ENCODE measurements around the gene RFX1. TPM values are rescaled to one million over a fixed set of nuclear protein-coding genes. Genes with fewer than 3 reads are reported as not detected.

The RFX1 gene
- total and polyA plus RNA-seq, 9 of the 15 experiments (the other 6 are each of a cell fraction or from before 2014, with no cell fraction given) = 0.14 to 19.3 (median 1.2) TPM

GRCh38 chr19:13969897-13970296 lies 36.2 kb downstream of the RFX1 start:
- peaks cover 72% of the 10 kb centered on the region for H3K36me3 ChIP-seq (ENCODE audit: control insufficient read depth, insufficient read depth, low read length)
- no peaks in the 10 kb centered on the region for H3K9me3 ChIP-seq (replicated peaks; ENCODE audit: control insufficient read depth, insufficient read depth, low read depth, low read length)
- 97% methylated on average over 12 of the region's 18 CpGs for WGBS (ENCODE audit: insufficient coverage, low coverage, missing lambda C conversion rate)
- H2AFZ ChIP-seq (ENCODE audit: low read depth, low read length) = no peak overlapping the region
- no peaks in the 10 kb centered on the region for H4K20me1 ChIP-seq (replicated peaks; ENCODE audit: control insufficient read depth, insufficient read depth, low read length)
- POLR2A ChIA-PET = interaction anchor here (0.6 kb wide), 1 partner anchor 91 kb away, joined by 3 read pairs; no protein-coding TSS in a partner anchor
- no peak overlapping the region for H3K4me2 ChIP-seq (ENCODE audit: insufficient read depth, low read length)
- intact Hi-C loops (cut with micrococcal nuclease) (no loop called here), in situ Hi-C loops (cut with MboI) (no loop called here)
- no peak for FAIRE-seq
- TF ChIP-seq, protein P1, sequence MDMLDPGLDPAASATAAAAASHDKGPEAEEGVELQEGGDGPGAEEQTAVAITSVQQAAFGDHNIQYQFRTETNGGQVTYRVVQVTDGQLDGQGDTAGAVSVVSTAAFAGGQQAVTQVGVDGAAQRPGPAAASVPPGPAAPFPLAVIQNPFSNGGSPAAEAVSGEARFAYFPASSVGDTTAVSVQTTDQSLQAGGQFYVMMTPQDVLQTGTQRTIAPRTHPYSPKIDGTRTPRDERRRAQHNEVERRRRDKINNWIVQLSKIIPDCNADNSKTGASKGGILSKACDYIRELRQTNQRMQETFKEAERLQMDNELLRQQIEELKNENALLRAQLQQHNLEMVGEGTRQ (CRISPR knock-in tag; IDR thresholded peaks at IDR 0.05) = no peak
- TF ChIP-seq STAT5A (IDR thresholded peaks at IDR 0.05; ENCODE audit: borderline replicate concordance, low read length) (no peak), CREB3 (tag; conservative IDR thresholded peaks at IDR 0.05; ENCODE audit: low read depth) (no peak), PML (IDR thresholded peaks at IDR 0.05; ENCODE audit: low read length) (no peak), ARHGAP35 (IDR thresholded peaks at IDR 0.05; ENCODE audit: partially characterized antibody) (no peak), SAFB (IDR thresholded peaks at IDR 0.05; ENCODE audit: borderline replicate concordance, low read depth, low read length) (no peak), FOXA1 (IDR thresholded peaks at IDR 0.05; ENCODE audit: borderline replicate concordance) (no peak), HINFP (tag; conservative IDR thresholded peaks at IDR 0.05; ENCODE audit: low read depth) (no peak), CHCHD3 (CRISPR knock-in tag; IDR thresholded peaks at IDR 0.05) (no peak), KDM2B (CRISPR knock-in tag; IDR thresholded peaks at IDR 0.05) (no peak), BRF1 (IDR thresholded peaks at IDR 0.05; ENCODE audit: borderline replicate concordance, extremely low read depth, insufficient read length) (no peak), CEBPB (tag; IDR thresholded peaks at IDR 0.05) (no peak), MAZ (CRISPR knock-in tag; conservative IDR thresholded peaks at IDR 0.05 in 1 of 2, IDR thresholded peaks at IDR 0.05 in 1 of 2) (no peak), ELK3 (CRISPR knock-in tag; IDR thresholded peaks at IDR 0.05) (no peak), ELF4 (CRISPR knock-in tag; IDR thresholded peaks at IDR 0.05) (no peak), TAF1 (IDR thresholded peaks at IDR 0.05; ENCODE audit: control insufficient read depth, extremely low read depth, insufficient read depth, low read length, severe bottlenecking) (no peak), MBD2 (IDR thresholded peaks at IDR 0.05; ENCODE audit: borderline replicate concordance, low read depth) (no peak)
- H3K9me1 ChIP-seq (ENCODE audit: control insufficient read depth, insufficient read depth, low read length) = no peaks in the 10 kb centered on the region
- no TSS peak for BruUV-seq (replicated peaks)
- H3K27ac ChIP-seq (ENCODE audit: extremely low read depth, low read depth, low read length) = no peak overlapping the region
- H3K79me2 ChIP-seq (ENCODE audit: control insufficient read depth, insufficient read depth, low read length) = no peaks in the 10 kb centered on the region
- H3K9ac ChIP-seq (ENCODE audit: insufficient read depth in 1 of 2, low read depth in 2 of 2, low read length in 2 of 2) = no peak overlapping the region; a peak in 1 of 4 replicates
- H3K4me3 ChIP-seq = no peak overlapping the region
- ATAC-seq = no peak
- CTCF ChIA-PET (ENCODE audit: low intra/inter-chr PET ratio) = no interaction called here
- H3K4me1 ChIP-seq (replicated peaks in 1 of 2; ENCODE audit: control insufficient read depth in 2 of 2, insufficient read depth in 2 of 2, low read length in 2 of 2) = peaks cover 0 to 10% of the 10 kb centered on the region in 2 experiments; a peak in 2 of 5 replicates
- DNase-seq (ENCODE audit: extremely low read depth in 1 of 4, low spot score in 3 of 4) = no peak
- no peaks in the 10 kb centered on the region for H3K27me3 ChIP-seq (ENCODE audit: control insufficient read depth in 2 of 2, insufficient read depth in 2 of 2, low read length in 2 of 2)
